Hematopoietic multipotent progenitor cell treated with erythropoietin and hydrocortisone succinate and interleukin-3 and kit ligand, for 6 days (in vitro differentiated cells): ENCODE measurements around the gene PLEKHH1.

ENCODE experiments used
- DNase-seq: peaks from one replicate; pipeline ENCODE4 v3.0.0-alpha.2; 2015

The PLEKHH1 gene

GRCh38 chr14:67638642-67639041 lies 105.6 kb downstream of the PLEKHH1 start:
- no peak for DNase-seq
